ENCODE results near the gene SHFL. TPM values are rescaled to one million over a fixed set of nuclear protein-coding genes. Genes with fewer than 3 reads are reported as not detected.

The SHFL gene
- total RNA-seq, 1 donor from 2014 or later, result 98.0 TPM

- Histone ChIP-seq H3K27me3 (no peaks in the 10 kb centered on the region), H3K9me3 (no peaks in the 10 kb centered on the region), H3K4me1 (peaks cover 9 to 18% of the 10 kb centered on the region in 2 donors), H3K36me3 (peaks cover 40 to 46% of the 10 kb centered on the region in 2 donors), H3K4me3 (no peak overlapping the region), H3K27ac (no peak overlapping the region)
- intact Hi-C loops (cut with DNase I), result no loop called here
- no peak for DNase-seq (ENCODE audit: low spot score in 2 of 2)
- no peak for TF ChIP-seq CTCF (IDR thresholded peaks at IDR 0.05)
Observed at GRCh38 chr19:10116085-10116865, 30.2 kb downstream of the SHFL start.

- Histone ChIP-seq H3K36me3 (peaks cover 40 to 43% of the 10 kb centered on the region in 2 donors), H3K4me3 (no peak overlapping the region), H3K27me3 (no peaks in the 10 kb centered on the region), H3K4me1 (peaks cover 15 to 24% of the 10 kb centered on the region in 2 donors), H3K9me3 (no peaks in the 10 kb centered on the region), H3K27ac (no peak overlapping the region)
- intact Hi-C loops (cut with DNase I), result no loop called here
- no peak for TF ChIP-seq CTCF (IDR thresholded peaks at IDR 0.05)
- no peak for DNase-seq (ENCODE audit: low spot score in 2 of 2)
Observed at GRCh38 chr19:10116866-10117616, 30.9 kb downstream of the SHFL start.

- Histone ChIP-seq H3K4me3 (peak overlapping the region; percentile 75 to 99), H3K9me3 (no peaks in the 10 kb centered on the region), H3K36me3 (peaks cover 40 to 43% of the 10 kb centered on the region in 2 donors), H3K27me3 (no peaks in the 10 kb centered on the region), H3K27ac (peak overlapping the region; percentile 66 to 84), H3K4me1 (peaks cover 15 to 27% of the 10 kb centered on the region in 2 donors)
- no peak for DNase-seq (ENCODE audit: low spot score in 2 of 2)
- intact Hi-C loops (cut with DNase I), result loop anchor here (1.0 kb wide), 1 partner anchor 13 kb away; the partner anchor contains the start of gene PPAN
- no peak for TF ChIP-seq CTCF (IDR thresholded peaks at IDR 0.05)
Observed at GRCh38 chr19:10118960-10119359, 32.8 kb downstream of the SHFL start.

- H3K4me1 ChIP-seq, result peaks cover 15 to 27% of the 10 kb centered on the region in 2 donors
- H3K4me3 ChIP-seq, result peak overlapping the region in 1 of 2 donors; percentile 99
- intact Hi-C loops (cut with DNase I), result loop anchor here (2.0 to 10.0 kb wide), 3 partner anchors 74 to 214 kb away; partner anchors contain the start of genes DNMT1, ICAM3, MRPL4 and RAVER1
Observed at GRCh38 chr19:10120538-10121189, 34.5 kb downstream of the SHFL start.

More at GRCh38 chr19:10120538-10121189, 34.5 kb downstream of the SHFL start:
- H3K27ac ChIP-seq, result peak overlapping the region; percentile 84 to 87
- DNase-seq (ENCODE audit: low spot score in 2 of 2), result peak in 1 of 2 donors; percentile 80
- H3K27me3 ChIP-seq, result no peaks in the 10 kb centered on the region
- TF ChIP-seq CTCF (IDR thresholded peaks at IDR 0.05), result no peak
- no peaks in the 10 kb centered on the region for H3K9me3 ChIP-seq
- H3K36me3 ChIP-seq, result peaks cover 26 to 27% of the 10 kb centered on the region in 2 donors

Measured in ascending aorta (tissue), 2 donors.